OCI-LY7 (cell line): ENCODE results near the gene CDR2L.

Experiments
- EZH2phosphoT487 ChIP-seq: fragments of 200-600 bp; sonication (generic); IDR thresholded peaks from 2 replicates; pipeline ENCODE4 v1.6.1; 2018; ENCODE audit warnings: low read depth, borderline replicate concordance, mild to moderate bottlenecking, mixed run types, antibody characterized with exemption, low read length, moderate library complexity, mixed read lengths
- TF ChIP-seq, protein P1 (sequence below): fragments of 200-600 bp; sonication (generic); conservative IDR thresholded peaks from 2 replicates; pipeline ENCODE4 v1.5.1; 2014; ENCODE audit warnings: mild to moderate bottlenecking, antibody characterized with exemption, low read length, moderate library complexity, mixed read lengths

DNA sequence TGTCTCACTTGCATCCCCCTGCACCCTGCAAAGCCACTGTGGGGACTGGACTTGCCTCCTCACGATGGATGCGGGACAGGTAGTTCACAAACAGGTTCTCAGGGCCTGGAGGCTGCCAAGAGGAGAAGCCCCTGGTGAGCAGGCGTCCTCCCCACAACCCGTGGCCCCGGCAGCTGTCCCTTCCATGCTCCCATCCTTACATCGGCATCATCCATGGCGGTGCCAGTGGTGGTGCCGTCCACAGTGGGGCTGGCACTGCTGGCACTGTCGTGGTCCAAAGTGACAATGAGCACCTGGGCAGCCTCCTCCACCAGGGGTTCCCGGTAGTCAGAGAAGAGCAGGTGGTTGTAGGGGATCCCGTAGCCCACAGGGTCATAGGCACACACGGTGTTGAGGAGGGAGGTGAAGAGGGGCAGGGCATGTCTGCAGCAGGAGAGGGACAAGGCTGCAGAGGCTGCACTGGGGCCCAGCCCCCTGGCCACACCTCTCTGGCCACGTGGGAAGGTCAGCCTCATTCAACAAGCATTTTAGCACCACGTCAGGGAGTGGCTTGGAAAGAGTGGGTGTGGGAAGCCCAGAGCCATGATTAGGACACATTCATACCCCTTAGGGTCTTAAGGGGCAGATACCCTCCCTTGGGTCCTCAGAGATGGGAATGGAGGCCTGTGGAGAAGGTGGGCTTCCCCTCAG is 27.5 kb upstream of the CDR2L start:
- TF ChIP-seq, protein P1, sequence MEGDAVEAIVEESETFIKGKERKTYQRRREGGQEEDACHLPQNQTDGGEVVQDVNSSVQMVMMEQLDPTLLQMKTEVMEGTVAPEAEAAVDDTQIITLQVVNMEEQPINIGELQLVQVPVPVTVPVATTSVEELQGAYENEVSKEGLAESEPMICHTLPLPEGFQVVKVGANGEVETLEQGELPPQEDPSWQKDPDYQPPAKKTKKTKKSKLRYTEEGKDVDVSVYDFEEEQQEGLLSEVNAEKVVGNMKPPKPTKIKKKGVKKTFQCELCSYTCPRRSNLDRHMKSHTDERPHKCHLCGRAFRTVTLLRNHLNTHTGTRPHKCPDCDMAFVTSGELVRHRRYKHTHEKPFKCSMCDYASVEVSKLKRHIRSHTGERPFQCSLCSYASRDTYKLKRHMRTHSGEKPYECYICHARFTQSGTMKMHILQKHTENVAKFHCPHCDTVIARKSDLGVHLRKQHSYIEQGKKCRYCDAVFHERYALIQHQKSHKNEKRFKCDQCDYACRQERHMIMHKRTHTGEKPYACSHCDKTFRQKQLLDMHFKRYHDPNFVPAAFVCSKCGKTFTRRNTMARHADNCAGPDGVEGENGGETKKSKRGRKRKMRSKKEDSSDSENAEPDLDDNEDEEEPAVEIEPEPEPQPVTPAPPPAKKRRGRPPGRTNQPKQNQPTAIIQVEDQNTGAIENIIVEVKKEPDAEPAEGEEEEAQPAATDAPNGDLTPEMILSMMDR = no peak
- no peak for TF ChIP-seq EZH2phosphoT487
